ENCODE results near the gene NCK1.
"Not testable (repeated sequence)": the region's sequence is repeated elsewhere in the genome, so short reads cannot be mapped to it uniquely, and the experiment has no call there.

NCK1 gene

GRCh38 chr3:136898549-136898948 is 36.5 kb downstream of the NCK1 start:
- H3K4me3 ChIP-seq (replicated peaks in 1 of 2; ENCODE audit: low read depth in 2 of 2, low read length in 2 of 2) = no peak overlapping the region
- DNase-seq (ENCODE audit: low read depth in 2 of 2) = no peak
- TF ChIP-seq CTCF (IDR thresholded peaks at IDR 0.05; ENCODE audit: low read depth, low read length) = no peak

GRCh38 chr3:136898954-136899353 is 36.9 kb downstream of the NCK1 start:
- peak in 1 of 2 donors; percentile 21 for DNase-seq (ENCODE audit: low read depth in 2 of 2)
- no peak for TF ChIP-seq CTCF (IDR thresholded peaks at IDR 0.05; ENCODE audit: low read depth, low read length)
- H3K4me3 ChIP-seq (replicated peaks in 1 of 2; ENCODE audit: low read depth in 2 of 2, low read length in 2 of 2) = no peak overlapping the region

- TF ChIP-seq CTCF (IDR thresholded peaks at IDR 0.05; ENCODE audit: low read depth, low read length) = no peak
- no peak for DNase-seq (ENCODE audit: low read depth in 2 of 2)
- H3K4me3 ChIP-seq (replicated peaks in 1 of 2; ENCODE audit: low read depth in 2 of 2, low read length in 2 of 2) = no peak overlapping the region
Observed at GRCh38 chr3:136899622-136900158, 37.7 kb downstream of the NCK1 start.

- not testable (repeated sequence) for DNase-seq (ENCODE audit: low read depth in 2 of 2); H3K4me3 ChIP-seq (replicated peaks in 1 of 2; ENCODE audit: low read depth in 2 of 2, low read length in 2 of 2)
Observed at GRCh38 chr3:136900694-136901093, 38.7 kb downstream of the NCK1 start.

GRCh38 chr3:136901391-136901790 is 39.4 kb downstream of the NCK1 start:
- TF ChIP-seq CTCF (IDR thresholded peaks at IDR 0.05; ENCODE audit: low read depth, low read length) = no peak
- no peak overlapping the region for H3K4me3 ChIP-seq (replicated peaks in 1 of 2; ENCODE audit: low read depth in 2 of 2, low read length in 2 of 2)
- no peak for DNase-seq (ENCODE audit: low read depth in 2 of 2)

GRCh38 chr3:136902530-136902929 is 40.5 kb downstream of the NCK1 start:
- not testable (repeated sequence) for DNase-seq (ENCODE audit: low read depth in 2 of 2); H3K4me3 ChIP-seq (replicated peaks in 1 of 2; ENCODE audit: low read depth in 2 of 2, low read length in 2 of 2)

GRCh38 chr3:136903899-136904298 is 41.9 kb downstream of the NCK1 start:
- no peak for DNase-seq (ENCODE audit: low read depth in 2 of 2)
- no peak for TF ChIP-seq CTCF (IDR thresholded peaks at IDR 0.05; ENCODE audit: low read depth, low read length)
- H3K4me3 ChIP-seq (replicated peaks in 1 of 2; ENCODE audit: low read depth in 2 of 2, low read length in 2 of 2) = no peak overlapping the region

- H3K4me3 ChIP-seq (replicated peaks in 1 of 2; ENCODE audit: low read depth in 2 of 2, low read length in 2 of 2) = no peak overlapping the region
- TF ChIP-seq CTCF (IDR thresholded peaks at IDR 0.05; ENCODE audit: low read depth, low read length) = no peak
- DNase-seq (ENCODE audit: low read depth in 2 of 2) = no peak
Observed at GRCh38 chr3:136904746-136905145, 42.7 kb downstream of the NCK1 start.

All from cardiac fibroblast (primary cell).